HCT116 (cell line): Measurements from ENCODE around the gene ADCK1. TPM values are rescaled to one million over a fixed set of nuclear protein-coding genes. Genes with fewer than 3 reads are reported as not detected.

Experiments
- ATAC-seq: fragments of 200-7000 bp; cut with Tn5 transposase; 2 replicates; pipeline ENCODE4 v1.9.1; 2020; ENCODE audit warnings: mild to moderate bottlenecking, moderate library complexity
- BruUV-seq: library from RNA; stranded (reverse); fragments of 400-500 nt; replicated peaks from 2 replicates; lab custom pipeline; 2021; lab: Mats Ljungman, UMichigan
- CTCF ChIA-PET: fragments of 300-600 bp; sonication (Branson Sonifier 250); formaldehyde crosslinking; loops from one replicate; lab custom pipeline; 2021; ENCODE audit warnings: antibody characterized with exemption; lab: Charles Lee
- POLR2A ChIA-PET: fragments of 300-600, 350-600 bp; sonication (Branson Sonifier 250); formaldehyde crosslinking; loops from one replicate; lab custom pipeline; 2021; ENCODE audit warnings: antibody characterized with exemption; lab: Charles Lee
- RAD21 ChIA-PET, 2 experiments: fragments of 300-600 bp; sonication (Branson Sonifier 250); formaldehyde crosslinking; loops; one replicate each; lab custom pipeline; 2023; ENCODE audit warnings: low total read pairs in 2 of 2; ENCODE audit not compliant: uncharacterized antibody in 2 of 2, unreplicated experiment in 2 of 2, low non-redundant PET in 1 of 2; lab: Charles Lee
- DNase-seq: peaks from one replicate; pipeline ENCODE4 v3.0.0-alpha.2; 2010; ENCODE audit warnings: low read depth, low spot score
- H2AFZ ChIP-seq: fragments of 200-600 bp; shearing (Covaris generic), sonication (generic); 2 replicates; pipeline ENCODE4 v1.6.1; 2017; ENCODE audit warnings: low read depth, mixed run types, mixed read lengths, antibody characterized with exemption, low read length; ENCODE audit not compliant: poor library complexity, severe bottlenecking
- H3K27ac ChIP-seq: 2 replicates; pipeline ENCODE4 v1.5.1; 2012; ENCODE audit warnings: low read depth, low read length
- H3K27me3 ChIP-seq: fragments of 200-600 bp; sonication (generic); 2 replicates; pipeline ENCODE4 v1.6.1; 2016; ENCODE audit warnings: mixed run types, low read length, mixed read lengths; ENCODE audit not compliant: insufficient read depth
- H3K36me3 ChIP-seq, 2 experiments: fragments of 200-500 bp in 1 of 2; fragments of 200-600 bp in 1 of 2; sonication (Bioruptor generic) in 1 of 2; sonication (generic) in 1 of 2; 2 replicates each; pipeline versions ENCODE4 v1.5.1 to v1.6.1; 2014 to 2016; ENCODE audit warnings: low read length in 2 of 2, inconsistent platforms in 1 of 2, mixed read lengths in 1 of 2, mixed run types in 1 of 2; ENCODE audit not compliant: insufficient read depth in 2 of 2, control insufficient read depth in 1 of 2
- H3K4me1 ChIP-seq, 2 experiments: fragments of 200-600 bp in 1 of 2; sonication (generic) in 1 of 2; 2 replicates each; pipeline versions ENCODE4 v1.5.1 to v1.6.1; 2012 to 2017; ENCODE audit warnings: low read length in 2 of 2, inconsistent platforms in 1 of 2, mild to moderate bottlenecking in 1 of 2, mixed read lengths in 1 of 2, mixed run types in 1 of 2, moderate library complexity in 1 of 2; ENCODE audit not compliant: insufficient read depth in 2 of 2, control insufficient read depth in 1 of 2
- H3K4me2 ChIP-seq: fragments of 200-600 bp; sonication (generic); 2 replicates; pipeline ENCODE4 v1.6.1; 2017; ENCODE audit warnings: mixed run types, low read length, mixed read lengths
- H3K4me3 ChIP-seq, 2 experiments: fragments of 200-600 bp in 1 of 2; sonication (generic) in 1 of 2; replicated peaks in 1 of 2; 2 replicates each; pipeline ENCODE4 v1.5.1; 2011 to 2016; ENCODE audit warnings: low read length in 2 of 2, control low read depth in 1 of 2, low read depth in 1 of 2, mild to moderate bottlenecking in 1 of 2, mixed read lengths in 1 of 2, mixed run types in 1 of 2
- H3K79me2 ChIP-seq: fragments of 200-600 bp; sonication (generic); 2 replicates; pipeline ENCODE4 v1.6.1; 2017; ENCODE audit warnings: mild to moderate bottlenecking, mixed run types, low read length, moderate library complexity, mixed read lengths; ENCODE audit not compliant: insufficient read depth
- H3K9ac ChIP-seq: fragments of 200-600 bp; sonication (generic); 2 replicates; pipeline ENCODE4 v1.6.1; 2016; ENCODE audit warnings: low read length, mixed read lengths
- H3K9me2 ChIP-seq: fragments of 200-600 bp; sonication (generic), shearing (Covaris generic); 2 replicates; pipeline ENCODE4 v1.6.1; 2017; ENCODE audit warnings: mixed run types, mild to moderate bottlenecking, moderate library complexity; ENCODE audit not compliant: insufficient read depth
- H3K9me3 ChIP-seq, 2 experiments: fragments of 200-500 bp in 1 of 2; fragments of 200-600 bp in 1 of 2; sonication (Bioruptor generic) in 1 of 2; sonication (generic) in 1 of 2; 2 replicates each; pipeline ENCODE4 v1.6.1; 2014 to 2017; ENCODE audit warnings: low read length in 2 of 2, mixed read lengths in 2 of 2, inconsistent platforms in 1 of 2, low read depth in 1 of 2, mild to moderate bottlenecking in 1 of 2, mixed run types in 1 of 2, moderate library complexity in 1 of 2; ENCODE audit not compliant: control insufficient read depth in 1 of 2, insufficient read depth in 1 of 2
- H4K20me1 ChIP-seq: fragments of 200-600 bp; sonication (generic), shearing (Covaris generic); 2 replicates; pipeline ENCODE4 v1.6.1; 2017; ENCODE audit warnings: mixed run types, mild to moderate bottlenecking, moderate library complexity; ENCODE audit not compliant: insufficient read depth
- ATF3 ChIP-seq: IDR thresholded peaks from 2 replicates; pipeline ENCODE4 v1.6.1; 2012
- CEBPB ChIP-seq: IDR thresholded peaks from 2 replicates; pipeline ENCODE4 v1.6.1; 2012; ENCODE audit warnings: low read depth
- EGR1 ChIP-seq: IDR thresholded peaks from 2 replicates; pipeline ENCODE4 v1.6.1; 2012; ENCODE audit warnings: low read depth
- EZH2 ChIP-seq: fragments of 200-600 bp; sonication (generic); IDR thresholded peaks from 2 replicates; pipeline ENCODE4 v1.6.1; 2017; ENCODE audit warnings: antibody characterized with exemption, mixed run types
- EZH2phosphoT487 ChIP-seq: fragments of 200-600 bp; IDR thresholded peaks from 2 replicates; pipeline ENCODE4 v1.6.1; 2018; ENCODE audit warnings: antibody characterized with exemption, borderline replicate concordance
- JUND ChIP-seq: IDR thresholded peaks from 2 replicates; pipeline ENCODE4 v1.6.1; 2012
- MAX ChIP-seq: IDR thresholded peaks from 2 replicates; pipeline ENCODE4 v1.6.1; 2012
- POLR2A ChIP-seq: IDR thresholded peaks from 2 replicates; pipeline ENCODE4 v1.7.0; 2011; ENCODE audit warnings: borderline replicate concordance; ENCODE audit not compliant: insufficient read depth, insufficient read length; ENCODE audit errors: extremely low read depth
- RAD21 ChIP-seq: IDR thresholded peaks from 2 replicates; pipeline ENCODE4 v1.6.1; 2012; ENCODE audit warnings: low read depth, mild to moderate bottlenecking
- TCF7L2 ChIP-seq: IDR thresholded peaks from 2 replicates; pipeline ENCODE4 v1.7.0; 2011; ENCODE audit warnings: borderline replicate concordance, inconsistent platforms; ENCODE audit not compliant: insufficient read depth, insufficient read length; ENCODE audit errors: extremely low read depth
- intact Hi-C: fragments of 100-400 bp; cut with micrococcal nuclease; formaldehyde crosslinking; loops from 2 replicates; pipeline ENCODE4 v1.10.0; 2022
- total RNA-seq: library from RNA; stranded (reverse); gene quantifications from one replicate; pipeline ENCODE4 v1.2.1, GENCODE V29; 2021; ENCODE audit not compliant: unreplicated experiment
- TF ChIP-seq, protein P1 (sequence below): IDR thresholded peaks from 2 replicates; pipeline ENCODE4 v1.6.1; 2011; ENCODE audit warnings: mild to moderate bottlenecking, low read length, moderate library complexity; ENCODE audit not compliant: insufficient replicate concordance; ENCODE audit errors: extremely low read depth
- TF ChIP-seq, protein P2 (sequence below), 3 experiments: fragments of 200-600 bp in 1 of 3; sonication (generic) in 1 of 3; IDR thresholded peaks in 2 of 3; conservative IDR thresholded peaks in 1 of 3; 2 replicates each; pipeline ENCODE4 v1.5.1; 2012 to 2017; ENCODE audit warnings: low read depth in 2 of 3, low read length in 2 of 3, antibody characterized with exemption in 1 of 3, borderline replicate concordance in 1 of 3, control low read depth in 1 of 3, mild to moderate bottlenecking in 1 of 3, mixed read lengths in 1 of 3, mixed run types in 1 of 3, moderate library complexity in 1 of 3; ENCODE audit not compliant: insufficient read depth in 1 of 3

ADCK1 gene
- total RNA-seq, 1 experiment from 2014 or later = 6.0 TPM

DNA sequence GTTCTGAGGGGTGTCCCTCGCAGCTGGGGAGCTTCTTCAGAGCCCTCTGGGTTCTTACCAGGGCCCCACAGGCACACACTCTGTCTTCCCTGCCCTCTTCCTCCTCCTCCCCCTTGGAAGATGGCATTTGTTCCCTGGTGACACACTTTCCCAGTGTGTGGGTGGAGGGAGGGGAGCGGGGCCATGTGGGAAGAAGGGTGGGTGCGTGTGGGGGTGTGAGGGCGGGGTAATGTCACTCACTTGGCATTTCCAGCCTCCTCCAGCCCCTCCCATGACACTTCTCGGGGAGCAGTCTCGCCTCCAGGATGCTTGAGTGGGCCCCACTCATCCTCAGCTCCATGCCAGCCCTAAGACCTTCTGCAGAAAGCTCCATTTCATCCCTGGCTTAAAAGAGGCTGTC lies 61.3 kb downstream of the ADCK1 start:
- ChIA-PET POLR2A (no interaction called here), RAD21 (interaction anchor here in 1 of 2 experiments (1.1 kb wide), 1 partner anchor 213 kb away, joined by 3 read pairs; no protein-coding TSS in a partner anchor), CTCF (interaction anchor here (1.0 to 1.4 kb wide), 4 partner anchors 22 to 213 kb away, joined by 3 to 4 read pairs (median 3); no protein-coding TSS in a partner anchor)
- ATAC-seq = no peak
- DNase-seq = no peak
- H3K9ac ChIP-seq = no peak overlapping the region
- no peaks in the 10 kb centered on the region for H3K9me2 ChIP-seq
- TF ChIP-seq EZH2phosphoT487 (no peak), CEBPB (no peak), EZH2 (no peak), MAX (no peak)
- TF ChIP-seq, all 23 proteins: peak for 0
- H3K9me3 ChIP-seq = no peaks in the 10 kb centered on the region
- no peak overlapping the region for H3K4me3 ChIP-seq
- H3K4me1 ChIP-seq = no peaks in the 10 kb centered on the region; a peak in 1 of 4 replicates
- H3K27ac ChIP-seq = no peak overlapping the region
- intact Hi-C loops = loop anchor here (5.0 to 10.0 kb wide), 2 partner anchors 706 to 834 kb away; no protein-coding TSS in a partner anchor
- H4K20me1 ChIP-seq = no peaks in the 10 kb centered on the region
- H3K27me3 ChIP-seq = no peaks in the 10 kb centered on the region
- H3K79me2 ChIP-seq = no peaks in the 10 kb centered on the region
- no peak overlapping the region for H2AFZ ChIP-seq
- H3K4me2 ChIP-seq = no peak overlapping the region
- no peaks in the 10 kb centered on the region for H3K36me3 ChIP-seq
- BruUV-seq = no TSS peak

DNA sequence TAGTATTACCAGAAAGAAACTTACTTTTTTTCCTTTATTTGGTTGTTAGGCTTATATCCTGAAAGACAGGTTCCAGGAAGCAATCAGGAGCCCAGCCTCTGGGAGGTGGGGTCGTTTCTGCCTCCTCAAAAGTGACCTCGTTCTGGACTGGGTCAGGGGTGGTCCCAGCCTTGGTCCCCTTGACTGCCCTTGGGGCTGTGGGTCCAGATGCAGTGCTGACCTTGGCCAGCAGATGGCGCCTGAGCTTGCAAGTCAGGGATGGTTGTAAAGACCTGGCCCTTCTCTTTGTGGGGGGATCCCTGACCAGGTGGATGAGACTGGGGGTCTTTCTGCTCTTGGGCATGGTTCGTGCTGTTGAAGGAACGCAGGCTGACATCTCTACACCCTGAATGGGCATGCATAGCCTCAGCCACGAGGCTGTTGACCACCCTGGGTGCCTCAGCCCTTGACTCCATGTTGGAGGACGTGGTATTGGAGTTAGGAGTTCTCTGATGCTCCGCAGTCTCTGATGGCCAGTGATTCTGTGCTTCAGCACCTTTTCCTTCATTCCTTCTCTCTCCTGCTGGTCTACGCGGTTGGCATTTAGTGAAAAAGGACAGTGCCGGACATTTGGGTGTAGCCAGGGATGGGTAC lies 62.4 kb downstream of the ADCK1 start:
- Histone ChIP-seq H3K4me3 (no peak overlapping the region), H3K79me2 (no peaks in the 10 kb centered on the region), H3K4me2 (no peak overlapping the region), H3K27me3 (no peaks in the 10 kb centered on the region), H3K36me3 (no peaks in the 10 kb centered on the region), H3K27ac (no peak overlapping the region), H4K20me1 (no peaks in the 10 kb centered on the region), H3K9me2 (no peaks in the 10 kb centered on the region)
- peak; percentile 93 for ATAC-seq
- intact Hi-C loops = loop anchor here (2.0 to 10.0 kb wide), 3 partner anchors 129 to 833 kb away; no protein-coding TSS in a partner anchor
- CTCF ChIA-PET = interaction anchor here (1.0 to 1.4 kb wide), 7 partner anchors 15 to 704 kb away, joined by 3 to 8 read pairs (median 4); no protein-coding TSS in a partner anchor
- DNase-seq = peak; percentile 45
- TF ChIP-seq EZH2phosphoT487 (no peak), TCF7L2 (no peak), EGR1 (no peak), ATF3 (no peak), POLR2A (no peak), EZH2 (no peak), CEBPB (no peak), JUND (no peak), RAD21 (peak; percentile 85)
- TF ChIP-seq, protein P1, sequence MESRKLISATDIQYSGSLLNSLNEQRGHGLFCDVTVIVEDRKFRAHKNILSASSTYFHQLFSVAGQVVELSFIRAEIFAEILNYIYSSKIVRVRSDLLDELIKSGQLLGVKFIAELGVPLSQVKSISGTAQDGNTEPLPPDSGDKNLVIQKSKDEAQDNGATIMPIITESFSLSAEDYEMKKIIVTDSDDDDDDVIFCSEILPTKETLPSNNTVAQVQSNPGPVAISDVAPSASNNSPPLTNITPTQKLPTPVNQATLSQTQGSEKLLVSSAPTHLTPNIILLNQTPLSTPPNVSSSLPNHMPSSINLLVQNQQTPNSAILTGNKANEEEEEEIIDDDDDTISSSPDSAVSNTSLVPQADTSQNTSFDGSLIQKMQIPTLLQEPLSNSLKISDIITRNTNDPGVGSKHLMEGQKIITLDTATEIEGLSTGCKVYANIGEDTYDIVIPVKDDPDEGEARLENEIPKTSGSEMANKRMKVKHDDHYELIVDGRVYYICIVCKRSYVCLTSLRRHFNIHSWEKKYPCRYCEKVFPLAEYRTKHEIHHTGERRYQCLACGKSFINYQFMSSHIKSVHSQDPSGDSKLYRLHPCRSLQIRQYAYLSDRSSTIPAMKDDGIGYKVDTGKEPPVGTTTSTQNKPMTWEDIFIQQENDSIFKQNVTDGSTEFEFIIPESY = no peak
- TF ChIP-seq, protein P2, sequence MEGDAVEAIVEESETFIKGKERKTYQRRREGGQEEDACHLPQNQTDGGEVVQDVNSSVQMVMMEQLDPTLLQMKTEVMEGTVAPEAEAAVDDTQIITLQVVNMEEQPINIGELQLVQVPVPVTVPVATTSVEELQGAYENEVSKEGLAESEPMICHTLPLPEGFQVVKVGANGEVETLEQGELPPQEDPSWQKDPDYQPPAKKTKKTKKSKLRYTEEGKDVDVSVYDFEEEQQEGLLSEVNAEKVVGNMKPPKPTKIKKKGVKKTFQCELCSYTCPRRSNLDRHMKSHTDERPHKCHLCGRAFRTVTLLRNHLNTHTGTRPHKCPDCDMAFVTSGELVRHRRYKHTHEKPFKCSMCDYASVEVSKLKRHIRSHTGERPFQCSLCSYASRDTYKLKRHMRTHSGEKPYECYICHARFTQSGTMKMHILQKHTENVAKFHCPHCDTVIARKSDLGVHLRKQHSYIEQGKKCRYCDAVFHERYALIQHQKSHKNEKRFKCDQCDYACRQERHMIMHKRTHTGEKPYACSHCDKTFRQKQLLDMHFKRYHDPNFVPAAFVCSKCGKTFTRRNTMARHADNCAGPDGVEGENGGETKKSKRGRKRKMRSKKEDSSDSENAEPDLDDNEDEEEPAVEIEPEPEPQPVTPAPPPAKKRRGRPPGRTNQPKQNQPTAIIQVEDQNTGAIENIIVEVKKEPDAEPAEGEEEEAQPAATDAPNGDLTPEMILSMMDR (IDR thresholded peaks at IDR 0.05 in 2 of 3, conservative IDR thresholded peaks at IDR 0.05 in 1 of 3; ENCODE audit: borderline replicate concordance in 1 of 3, insufficient read depth in 1 of 3, low read depth in 2 of 3, low read length in 2 of 3) = peak; percentile 65 to 99 (median 98)
- TF ChIP-seq, all 23 proteins: peak for 2
- BruUV-seq = no TSS peak
- Histone ChIP-seq H3K9ac (no peak overlapping the region), H3K4me1 (no peaks in the 10 kb centered on the region; a peak in 1 of 4 replicates), H2AFZ (no peak overlapping the region), H3K9me3 (no peaks in the 10 kb centered on the region)
- POLR2A ChIA-PET = no interaction called here
- RAD21 ChIA-PET = interaction anchor here in 1 of 2 experiments (1.1 kb wide), 1 partner anchor 212 kb away, joined by 3 read pairs; no protein-coding TSS in a partner anchor
